GM12874 (cell line): ENCODE measurements around the gene IL6ST.

Experiments used
- CTCF ChIP-seq: IDR thresholded peaks from 2 replicates; pipeline ENCODE4 v1.5.1; 2011; ENCODE audit warnings: low read depth, mild to moderate bottlenecking, control low read depth, low read length, moderate library complexity; ENCODE audit not compliant: insufficient read depth

The IL6ST gene

GRCh38 chr5:55907927-55908326 is 86.8 kb downstream of the IL6ST start:
- no peak for TF ChIP-seq CTCF

GRCh38 chr5:55905251-55905650 is 89.5 kb downstream of the IL6ST start:
- TF ChIP-seq CTCF, result no peak

GRCh38 chr5:55904152-55904551 is 90.6 kb downstream of the IL6ST start:
- TF ChIP-seq CTCF, result no peak

- TF ChIP-seq CTCF, result no peak
These were observed 91.6 kb downstream of the IL6ST start for GRCh38 chr5:55903121-55903701.

- TF ChIP-seq CTCF, result no peak
These were observed 92.1 kb downstream of the IL6ST start for GRCh38 chr5:55902696-55903095.

GRCh38 chr5:55900776-55901175 is 94.0 kb downstream of the IL6ST start:
- no peak for TF ChIP-seq CTCF

- no peak for TF ChIP-seq CTCF
These were observed 94.7 kb downstream of the IL6ST start for GRCh38 chr5:55900068-55900467.
